HepG2 (cell line): ENCODE data around the gene TTBK1. TPM values are rescaled to one million over a fixed set of nuclear protein-coding genes. Genes with fewer than 3 reads are reported as not detected.

Experiments used
- BATF2 ChIP-seq: sonication (generic); formaldehyde crosslinking; IDR thresholded peaks from 2 replicates; pipeline ENCODE4 v1.8.0; 2022; ENCODE audit warnings: mild to moderate bottlenecking, missing genetic modification reagents, moderate library complexity
- DNMT3B ChIP-seq: conservative IDR thresholded peaks from 2 replicates; pipeline ENCODE4 v1.6.1; 2016; ENCODE audit warnings: missing biosample characterization, control low read depth
- PAF1 ChIP-seq: IDR thresholded peaks from 2 replicates; pipeline ENCODE4 v1.6.1; 2016; ENCODE audit warnings: missing genetic modification reagents, missing compliant biosample characterization
- PLSCR1 ChIP-seq: sonication (generic); formaldehyde crosslinking; IDR thresholded peaks from 2 replicates; pipeline ENCODE4 v1.5.0; 2020; ENCODE audit warnings: missing genetic modification reagents, mild to moderate bottlenecking, borderline replicate concordance
- TBX2 ChIP-seq: sonication (generic); formaldehyde crosslinking; IDR thresholded peaks from 2 replicates; pipeline ENCODE4 v1.5.0; 2020; ENCODE audit warnings: missing genetic modification reagents, mild to moderate bottlenecking, borderline replicate concordance
- XBP1 ChIP-seq: sonication (generic); formaldehyde crosslinking; IDR thresholded peaks from 2 replicates; pipeline ENCODE4 v1.5.0; 2020; ENCODE audit warnings: missing genetic modification reagents
- ZBTB43 ChIP-seq: sonication (generic); formaldehyde crosslinking; conservative IDR thresholded peaks from 2 replicates; pipeline ENCODE4 v1.4.0; 2020; ENCODE audit warnings: missing genetic modification reagents
- ZFP82 ChIP-seq: sonication (generic); formaldehyde crosslinking; IDR thresholded peaks from 2 replicates; pipeline ENCODE4 v1.5.1; 2020; ENCODE audit warnings: mild to moderate bottlenecking, missing genetic modification reagents, borderline replicate concordance
- ZKSCAN8 ChIP-seq: IDR thresholded peaks from 2 replicates; pipeline ENCODE4 v1.6.1; 2016; ENCODE audit warnings: borderline replicate concordance, missing genetic modification reagents, missing compliant biosample characterization
- ZNF142 ChIP-seq: sonication (generic); formaldehyde crosslinking; IDR thresholded peaks from 2 replicates; pipeline ENCODE4 v1.4.0; 2020; ENCODE audit warnings: missing genetic modification reagents
- ZNF232 ChIP-seq: sonication (generic); formaldehyde crosslinking; IDR thresholded peaks from 2 replicates; pipeline ENCODE4 v1.4.0; 2020; ENCODE audit warnings: missing genetic modification reagents, borderline replicate concordance
- ZNF335 ChIP-seq: sonication (generic); formaldehyde crosslinking; IDR thresholded peaks from 2 replicates; pipeline ENCODE4 v1.4.0; 2020; ENCODE audit warnings: missing genetic modification reagents
- ZNF687 ChIP-seq: sonication (generic); formaldehyde crosslinking; IDR thresholded peaks from 2 replicates; pipeline ENCODE4 v1.5.1; 2020; ENCODE audit warnings: mild to moderate bottlenecking, missing genetic modification reagents, moderate library complexity
- ZNF784 ChIP-seq: sonication (generic); formaldehyde crosslinking; IDR thresholded peaks from 2 replicates; pipeline ENCODE4 v1.5.1; 2020; ENCODE audit warnings: missing genetic modification reagents, mild to moderate bottlenecking, borderline replicate concordance
- polyA plus RNA-seq, 8 experiments: library from polyadenylated mRNA; depleted of rRNA in 3 of 8; stranded (reverse) in 7 of 8; unstranded in 1 of 8; fragments of >200 nt; fragmentation: Illumina TruSeq in 4 of 8; extraction: Trizol in 4 of 8; gene quantifications; 2 replicates each; pipeline versions ENCODE4 v1.2.1 to v1.2.3, GENCODE V29; 2011 to 2016; ENCODE audit warnings: low read depth in 4 of 8, missing spikeins in 1 of 8, mixed read lengths in 1 of 8; ENCODE audit not compliant: insufficient read depth in 1 of 8
- total RNA-seq, 5 experiments: library from RNA; depleted of rRNA; stranded (reverse); fragments of >200 nt; fragmentation: Illumina TruSeq; extraction: Trizol; gene quantifications; 2 replicates each; pipeline ENCODE4 v1.2.3, GENCODE V29; 2016; ENCODE audit warnings: low read depth in 1 of 5

TTBK1 gene
- total and polyA plus RNA-seq, 2 of the 13 experiments (the other 11 are each of a cell fraction or from before 2014, with no cell fraction given): 0.24 to 0.33 TPM

DNA sequence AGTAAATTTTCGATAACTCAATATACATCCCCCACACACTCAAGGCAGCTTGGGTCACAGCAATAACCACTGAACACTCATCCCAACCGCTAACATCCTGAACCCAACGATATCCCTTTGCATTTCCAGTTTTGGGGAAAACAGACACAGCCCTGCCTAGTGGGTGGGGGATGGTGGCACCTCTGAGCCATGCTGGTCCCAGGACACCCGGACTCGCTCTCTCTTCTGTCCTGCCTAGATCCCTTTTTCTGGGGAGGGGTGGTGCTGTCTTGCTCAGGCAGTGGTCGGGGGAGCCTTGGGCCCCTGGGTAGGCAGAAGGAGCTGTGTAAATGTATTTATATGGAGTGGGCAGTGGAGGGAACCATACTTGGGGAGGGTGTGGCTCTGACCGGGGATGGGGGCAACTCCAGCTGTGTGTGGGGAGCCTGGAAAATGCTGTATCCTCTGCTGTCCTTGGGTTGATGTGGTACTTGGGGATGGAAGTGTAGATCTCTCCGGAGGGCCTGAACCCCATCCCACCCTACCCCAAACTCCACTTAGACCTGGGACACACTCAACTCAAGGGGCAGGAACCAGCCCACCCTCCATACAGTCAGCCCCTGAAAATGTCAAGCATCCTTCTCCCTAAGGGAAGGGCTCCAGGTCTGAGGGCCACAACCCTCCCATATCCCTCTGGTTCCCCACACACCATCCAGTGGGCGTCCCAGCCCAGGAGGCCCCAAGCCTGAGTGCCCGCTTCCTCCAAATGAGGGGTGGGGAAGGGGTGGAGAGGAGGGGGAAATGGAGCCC, 31.0 kb downstream of the TTBK1 start (continued):
- peak; percentile 5 for TF ChIP-seq ZNF687 (CRISPR knock-in tag)
- no peak for TF ChIP-seq ZFP82 (CRISPR knock-in tag)
- TF ChIP-seq DNMT3B (CRISPR knock-in tag): no peak
- TF ChIP-seq ZNF784 (CRISPR knock-in tag): no peak
- TF ChIP-seq ZNF232 (CRISPR knock-in tag): no peak
- TF ChIP-seq XBP1 (CRISPR knock-in tag): no peak
- TF ChIP-seq ZBTB43 (CRISPR knock-in tag): no peak
- no peak for TF ChIP-seq PLSCR1 (CRISPR knock-in tag)
- TF ChIP-seq ZNF335 (CRISPR knock-in tag): no peak; the same call in 1 of the 2 replicates
- no peak for TF ChIP-seq BATF2 (CRISPR knock-in tag)
- no peak for TF ChIP-seq TBX2
- peak; percentile 55; the same call in 1 of the 2 replicates for TF ChIP-seq PAF1 (CRISPR knock-in tag)
- no peak for TF ChIP-seq ZNF142 (CRISPR knock-in tag)
- no peak for TF ChIP-seq ZKSCAN8 (CRISPR knock-in tag)
